NCI-H187 treated with DMSO at 0.1 percent for 48 hours (cell line): ENCODE measurements around the gene ZNF281.
"Not testable (repeated sequence)": the region's sequence is repeated elsewhere in the genome, so short reads cannot be mapped to it uniquely, and the experiment has no call there.

Source experiments
- DNase-seq: peaks from one replicate; lab custom pipeline; 2025; lab: John Stamatoyannopoulos, UW

ZNF281 gene

GRCh38 chr1:200364091-200364759, 45.6 kb downstream of the ZNF281 start:
- DNase-seq: no peak

DNA sequence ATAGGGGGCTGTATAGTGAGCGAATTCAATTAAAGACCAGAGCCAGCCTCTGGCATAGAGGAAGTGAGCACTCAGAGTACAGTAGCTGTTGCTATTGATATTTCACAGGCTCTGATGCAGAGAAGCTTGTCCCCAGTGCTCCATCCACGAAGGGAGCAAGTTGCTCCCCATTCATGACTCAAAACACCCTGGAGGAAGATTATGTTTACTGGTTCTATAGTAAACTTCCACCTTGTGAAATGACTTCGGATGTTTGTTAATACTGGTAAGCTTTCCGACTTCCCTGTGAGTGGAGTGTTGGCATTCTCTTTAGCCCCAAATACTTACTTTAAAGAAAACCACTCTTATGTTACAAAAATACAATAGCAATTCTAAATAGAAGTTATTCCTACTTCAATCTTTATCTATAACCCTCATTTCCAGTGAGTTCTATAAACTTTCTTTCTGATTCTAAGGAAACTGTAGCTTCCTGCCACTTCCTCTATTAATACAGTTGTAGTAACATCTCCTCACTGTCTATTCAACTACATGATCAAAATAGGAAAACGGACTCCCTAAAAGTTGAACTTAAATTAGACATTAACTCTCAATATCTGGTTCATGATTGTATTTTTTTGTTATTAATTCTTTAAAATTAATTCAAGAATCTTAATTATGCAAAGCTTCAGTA, 46.4 kb downstream of the ZNF281 start:
- no peak for DNase-seq

DNA sequence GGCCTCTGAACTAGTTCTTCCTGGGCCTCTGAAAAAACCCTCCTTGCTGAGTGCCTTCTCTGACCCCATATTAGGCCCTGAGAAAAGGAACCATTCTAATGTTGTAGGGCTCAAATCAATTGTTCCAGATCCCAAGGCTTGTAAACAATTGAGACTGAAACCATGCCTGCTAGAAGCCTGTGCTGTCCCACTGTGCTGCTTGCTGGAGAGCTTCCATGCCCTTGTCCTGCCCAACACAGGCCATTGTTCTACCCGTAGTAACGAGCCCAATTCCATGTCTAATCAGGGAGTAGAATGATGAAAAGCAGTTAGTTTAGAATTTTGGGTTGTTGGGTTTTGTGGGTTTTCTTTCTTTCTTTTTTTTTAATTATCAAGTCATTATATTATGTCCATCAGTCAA, 47.4 kb downstream of the ZNF281 start:
- no peak for DNase-seq

- DNase-seq: no peak
Observed at GRCh38 chr1:200359610-200360163, 50.1 kb downstream of the ZNF281 start.

- DNase-seq: not testable (repeated sequence)
Observed at GRCh38 chr1:200357925-200358324, 51.9 kb downstream of the ZNF281 start.

DNA sequence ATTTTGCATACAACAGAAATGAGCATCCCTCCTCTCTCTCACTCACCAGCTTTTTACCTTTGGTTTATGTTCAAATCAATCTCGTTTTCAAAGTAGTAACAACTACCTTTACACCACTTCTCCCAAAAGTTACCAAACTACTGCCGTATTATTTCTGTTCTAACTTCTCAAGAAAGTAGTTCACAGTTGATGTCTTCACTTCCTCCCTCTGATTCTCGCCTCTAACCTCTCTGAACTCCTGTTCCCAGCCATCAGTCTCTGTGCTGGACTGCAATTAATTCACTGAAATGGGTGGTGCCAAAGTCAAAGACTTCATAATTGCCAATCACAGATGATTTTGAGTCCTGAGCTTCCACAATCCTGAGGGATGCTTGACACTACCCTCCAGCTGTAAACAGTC, 54.0 kb downstream of the ZNF281 start:
- DNase-seq: no peak
